WTC11 (cell line): ENCODE measurements around the gene NOL9. TPM values are rescaled to one million over a fixed set of nuclear protein-coding genes. Genes with fewer than 3 reads are reported as not detected.

ENCODE experiments used
- ATAC-seq: fragments of 200-7000 bp; cut with Tn5 transposase; 2 replicates; pipeline ENCODE4 v1.10.0; 2021; ENCODE audit warnings: mild to moderate bottlenecking, moderate library complexity
- CTCF ChIA-PET: fragments of 300-600 bp; sonication (Branson Sonifier 250); formaldehyde crosslinking; loops from one replicate; lab custom pipeline; 2021; ENCODE audit warnings: antibody characterized with exemption; lab: Charles Lee
- POLR2A ChIA-PET: fragments of 350-600 bp; sonication (Branson Sonifier 250); formaldehyde crosslinking; loops from one replicate; lab custom pipeline; 2021; ENCODE audit warnings: antibody characterized with exemption; lab: Charles Lee
- DNase-seq: peaks from one replicate; pipeline ENCODE4 v3.0.0; 2021; ENCODE audit warnings: low spot score
- H3K27ac Mint-ChIP-seq: 2 replicates; pipeline ENCODE4 v1.8.0; 2021; ENCODE audit warnings: mixed read lengths
- H3K27me3 Mint-ChIP-seq: 2 replicates; pipeline ENCODE4 v1.8.0; 2021; ENCODE audit warnings: low read depth, mild to moderate bottlenecking, moderate library complexity, mixed read lengths
- H3K36me3 Mint-ChIP-seq: 2 replicates; pipeline ENCODE4 v1.8.0; 2021; ENCODE audit warnings: mixed read lengths
- H3K4me1 Mint-ChIP-seq: 2 replicates; pipeline ENCODE4 v1.8.0; 2022; ENCODE audit warnings: mixed read lengths
- H3K4me3 Mint-ChIP-seq: 2 replicates; pipeline ENCODE4 v1.8.0; 2021; ENCODE audit warnings: mild to moderate bottlenecking, moderate library complexity, mixed read lengths
- H3K9me3 Mint-ChIP-seq: 2 replicates; pipeline ENCODE4 v1.8.0; 2021; ENCODE audit warnings: mixed read lengths
- FOXP1 ChIP-seq: sonication (generic); formaldehyde crosslinking; IDR thresholded peaks from 2 replicates; pipeline ENCODE4 v1.8.0; 2022; ENCODE audit warnings: missing genetic modification reagents, mild to moderate bottlenecking, moderate library complexity, borderline replicate concordance
- NFE2L1 ChIP-seq: sonication (generic); formaldehyde crosslinking; IDR thresholded peaks from 2 replicates; pipeline ENCODE4 v1.8.1; 2023; ENCODE audit warnings: missing genetic modification reagents
- RELA ChIP-seq: sonication (generic); formaldehyde crosslinking; IDR thresholded peaks from 2 replicates; pipeline ENCODE4 v1.8.1; 2022; ENCODE audit warnings: missing genetic modification reagents, mild to moderate bottlenecking, borderline replicate concordance
- ZNF121 ChIP-seq: sonication (generic); formaldehyde crosslinking; IDR thresholded peaks from 2 replicates; pipeline ENCODE4 v1.8.0; 2023; ENCODE audit warnings: missing genetic modification reagents
- ZNF232 ChIP-seq: sonication (generic); formaldehyde crosslinking; IDR thresholded peaks from 2 replicates; pipeline ENCODE4 v1.8.0; 2022; ENCODE audit warnings: mild to moderate bottlenecking, missing genetic modification reagents
- ZNF423 ChIP-seq: fragments of 250-450 bp; sonication (Bioruptor Pico); IDR thresholded peaks from 2 replicates; pipeline ENCODE4 v2.1.2; 2022; ENCODE audit warnings: mild to moderate bottlenecking, moderate library complexity
- total RNA-seq: library from RNA; stranded (reverse); gene quantifications from 3 replicates; pipeline ENCODE4 v1.2.3, GENCODE V29; 2021
- TF ChIP-seq, protein P1 (sequence below): sonication (generic); formaldehyde crosslinking; IDR thresholded peaks from 2 replicates; pipeline ENCODE4 v1.8.1; 2022; ENCODE audit warnings: mild to moderate bottlenecking, moderate library complexity, missing genetic modification reagents
- TF ChIP-seq, protein P2 (sequence below): sonication (generic); formaldehyde crosslinking; IDR thresholded peaks from 2 replicates; pipeline ENCODE4 v1.8.0; 2022; ENCODE audit warnings: mild to moderate bottlenecking, missing genetic modification reagents
- TF ChIP-seq, protein P3 (sequence below): sonication (generic); formaldehyde crosslinking; IDR thresholded peaks from 2 replicates; pipeline ENCODE4 v1.8.1; 2022; ENCODE audit warnings: low read depth, missing genetic modification reagents, borderline replicate concordance
- TF ChIP-seq, protein P4 (sequence below): sonication (generic); formaldehyde crosslinking; IDR thresholded peaks from 2 replicates; pipeline ENCODE4 v1.8.1; 2023; ENCODE audit warnings: mild to moderate bottlenecking, missing genetic modification reagents, moderate library complexity
- TF ChIP-seq, protein P5 (sequence below): sonication (generic); formaldehyde crosslinking; IDR thresholded peaks from 2 replicates; pipeline ENCODE4 v1.8.0; 2022; ENCODE audit warnings: mild to moderate bottlenecking, missing genetic modification reagents
- TF ChIP-seq, protein P6 (sequence below): fragments of 250-450 bp; sonication (Bioruptor Pico); IDR thresholded peaks from 2 replicates; pipeline ENCODE4 v1.9.0; 2021; ENCODE audit warnings: mild to moderate bottlenecking
- TF ChIP-seq, protein P7 (sequence below): sonication (generic); formaldehyde crosslinking; IDR thresholded peaks from 2 replicates; pipeline ENCODE4 v1.8.1; 2022; ENCODE audit warnings: low read depth, mild to moderate bottlenecking, moderate library complexity, missing genetic modification reagents, borderline replicate concordance

The NOL9 gene
- total RNA-seq, 1 experiment from 2014 or later = 37.4 TPM

DNA sequence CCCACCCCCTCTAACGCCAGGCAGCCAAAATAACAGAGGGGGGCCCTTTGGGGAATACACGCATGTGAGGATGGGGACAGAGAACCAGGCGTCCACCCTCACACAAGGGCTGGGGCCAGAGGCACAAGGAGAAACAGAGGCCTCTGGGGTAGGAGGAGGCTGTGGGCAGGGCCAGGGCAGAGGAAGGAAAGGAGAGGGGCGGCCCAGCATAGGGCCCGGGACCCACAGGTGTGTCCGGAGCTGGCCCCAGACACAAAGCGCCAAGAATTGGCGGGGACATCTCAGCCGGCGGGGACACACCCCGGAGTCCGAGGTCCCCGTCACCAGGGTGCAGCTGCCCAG lies 69.5 kb downstream of the NOL9 start:
- no peaks in the 10 kb centered on the region for H3K9me3 Mint-ChIP-seq
- no peak overlapping the region for H3K27ac Mint-ChIP-seq
- H3K4me1 Mint-ChIP-seq = peaks cover 22% of the 10 kb centered on the region
- peak overlapping the region; percentile 74 for H3K4me3 Mint-ChIP-seq
- peaks cover 7% of the 10 kb centered on the region; the same call in 1 of the 2 replicates for H3K27me3 Mint-ChIP-seq
- CTCF ChIA-PET = interaction anchor here (0.6 to 10.3 kb wide), 14 partner anchors 8 to 238 kb away, joined by 3 to 179 read pairs (median 14); partner anchors contain the start of genes HES2 and TNFRSF25
- H3K36me3 Mint-ChIP-seq = no peaks in the 10 kb centered on the region
- POLR2A ChIA-PET = no interaction called here
- no peak for DNase-seq
- ATAC-seq = peak; percentile 7
- TF ChIP-seq, protein P1, sequence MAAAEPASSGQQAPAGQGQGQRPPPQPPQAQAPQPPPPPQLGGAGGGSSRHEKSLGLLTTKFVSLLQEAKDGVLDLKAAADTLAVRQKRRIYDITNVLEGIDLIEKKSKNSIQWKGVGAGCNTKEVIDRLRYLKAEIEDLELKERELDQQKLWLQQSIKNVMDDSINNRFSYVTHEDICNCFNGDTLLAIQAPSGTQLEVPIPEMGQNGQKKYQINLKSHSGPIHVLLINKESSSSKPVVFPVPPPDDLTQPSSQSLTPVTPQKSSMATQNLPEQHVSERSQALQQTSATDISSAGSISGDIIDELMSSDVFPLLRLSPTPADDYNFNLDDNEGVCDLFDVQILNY = 0 out of 2 replicates have a peak, but pooled peaks have one; percentile 6
- TF ChIP-seq RELA = peak; percentile 37; the same call in 1 of the 2 replicates
- TF ChIP-seq, protein P2, sequence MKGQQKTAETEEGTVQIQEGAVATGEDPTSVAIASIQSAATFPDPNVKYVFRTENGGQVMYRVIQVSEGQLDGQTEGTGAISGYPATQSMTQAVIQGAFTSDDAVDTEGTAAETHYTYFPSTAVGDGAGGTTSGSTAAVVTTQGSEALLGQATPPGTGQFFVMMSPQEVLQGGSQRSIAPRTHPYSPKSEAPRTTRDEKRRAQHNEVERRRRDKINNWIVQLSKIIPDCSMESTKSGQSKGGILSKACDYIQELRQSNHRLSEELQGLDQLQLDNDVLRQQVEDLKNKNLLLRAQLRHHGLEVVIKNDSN = no peak
- TF ChIP-seq, all 79 proteins: peak for 2

DNA sequence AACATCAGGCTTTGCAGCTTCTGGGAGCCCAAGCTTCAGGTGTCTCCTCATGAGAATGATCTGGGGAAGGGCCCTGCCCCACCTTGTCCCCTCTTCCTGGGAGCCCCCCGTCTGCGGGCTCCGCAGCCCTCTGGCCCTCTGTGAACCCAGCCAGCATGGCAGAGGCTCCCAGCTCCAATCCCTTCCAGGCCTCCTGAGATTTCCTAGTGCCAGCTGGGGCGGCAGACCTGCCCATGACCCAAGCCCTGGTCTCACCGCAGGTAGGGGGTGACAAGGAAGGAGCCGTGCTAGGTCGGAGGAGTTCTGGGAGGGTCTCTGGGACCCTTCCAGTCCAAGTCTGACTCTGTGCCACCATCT lies 70.6 kb downstream of the NOL9 start:
- ChIA-PET POLR2A (no interaction called here), CTCF (interaction anchor here (0.6 to 10.3 kb wide), 7 partner anchors 29 to 151 kb away, joined by 3 to 179 read pairs (median 17); no protein-coding TSS in a partner anchor)
- peaks cover 7% of the 10 kb centered on the region; the same call in 1 of the 2 replicates for H3K27me3 Mint-ChIP-seq
- no peaks in the 10 kb centered on the region for H3K9me3 Mint-ChIP-seq
- no peak for DNase-seq
- peak overlapping the region; percentile 37; the same call in 1 of the 2 replicates for H3K4me3 Mint-ChIP-seq
- TF ChIP-seq ZNF423 (CRISPR knock-in tag) = no peak
- TF ChIP-seq, protein P3, sequence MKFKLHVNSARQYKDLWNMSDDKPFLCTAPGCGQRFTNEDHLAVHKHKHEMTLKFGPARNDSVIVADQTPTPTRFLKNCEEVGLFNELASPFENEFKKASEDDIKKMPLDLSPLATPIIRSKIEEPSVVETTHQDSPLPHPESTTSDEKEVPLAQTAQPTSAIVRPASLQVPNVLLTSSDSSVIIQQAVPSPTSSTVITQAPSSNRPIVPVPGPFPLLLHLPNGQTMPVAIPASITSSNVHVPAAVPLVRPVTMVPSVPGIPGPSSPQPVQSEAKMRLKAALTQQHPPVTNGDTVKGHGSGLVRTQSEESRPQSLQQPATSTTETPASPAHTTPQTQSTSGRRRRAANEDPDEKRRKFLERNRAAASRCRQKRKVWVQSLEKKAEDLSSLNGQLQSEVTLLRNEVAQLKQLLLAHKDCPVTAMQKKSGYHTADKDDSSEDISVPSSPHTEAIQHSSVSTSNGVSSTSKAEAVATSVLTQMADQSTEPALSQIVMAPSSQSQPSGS (CRISPR knock-in tag) = no peak
- TF ChIP-seq, protein P4, sequence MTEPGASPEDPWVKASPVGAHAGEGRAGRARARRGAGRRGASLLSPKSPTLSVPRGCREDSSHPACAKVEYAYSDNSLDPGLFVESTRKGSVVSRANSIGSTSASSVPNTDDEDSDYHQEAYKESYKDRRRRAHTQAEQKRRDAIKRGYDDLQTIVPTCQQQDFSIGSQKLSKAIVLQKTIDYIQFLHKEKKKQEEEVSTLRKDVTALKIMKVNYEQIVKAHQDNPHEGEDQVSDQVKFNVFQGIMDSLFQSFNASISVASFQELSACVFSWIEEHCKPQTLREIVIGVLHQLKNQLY (CRISPR knock-in tag) = no peak
- TF ChIP-seq, protein P5, sequence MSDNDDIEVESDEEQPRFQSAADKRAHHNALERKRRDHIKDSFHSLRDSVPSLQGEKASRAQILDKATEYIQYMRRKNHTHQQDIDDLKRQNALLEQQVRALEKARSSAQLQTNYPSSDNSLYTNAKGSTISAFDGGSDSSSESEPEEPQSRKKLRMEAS = no peak
- TF ChIP-seq, protein P6, sequence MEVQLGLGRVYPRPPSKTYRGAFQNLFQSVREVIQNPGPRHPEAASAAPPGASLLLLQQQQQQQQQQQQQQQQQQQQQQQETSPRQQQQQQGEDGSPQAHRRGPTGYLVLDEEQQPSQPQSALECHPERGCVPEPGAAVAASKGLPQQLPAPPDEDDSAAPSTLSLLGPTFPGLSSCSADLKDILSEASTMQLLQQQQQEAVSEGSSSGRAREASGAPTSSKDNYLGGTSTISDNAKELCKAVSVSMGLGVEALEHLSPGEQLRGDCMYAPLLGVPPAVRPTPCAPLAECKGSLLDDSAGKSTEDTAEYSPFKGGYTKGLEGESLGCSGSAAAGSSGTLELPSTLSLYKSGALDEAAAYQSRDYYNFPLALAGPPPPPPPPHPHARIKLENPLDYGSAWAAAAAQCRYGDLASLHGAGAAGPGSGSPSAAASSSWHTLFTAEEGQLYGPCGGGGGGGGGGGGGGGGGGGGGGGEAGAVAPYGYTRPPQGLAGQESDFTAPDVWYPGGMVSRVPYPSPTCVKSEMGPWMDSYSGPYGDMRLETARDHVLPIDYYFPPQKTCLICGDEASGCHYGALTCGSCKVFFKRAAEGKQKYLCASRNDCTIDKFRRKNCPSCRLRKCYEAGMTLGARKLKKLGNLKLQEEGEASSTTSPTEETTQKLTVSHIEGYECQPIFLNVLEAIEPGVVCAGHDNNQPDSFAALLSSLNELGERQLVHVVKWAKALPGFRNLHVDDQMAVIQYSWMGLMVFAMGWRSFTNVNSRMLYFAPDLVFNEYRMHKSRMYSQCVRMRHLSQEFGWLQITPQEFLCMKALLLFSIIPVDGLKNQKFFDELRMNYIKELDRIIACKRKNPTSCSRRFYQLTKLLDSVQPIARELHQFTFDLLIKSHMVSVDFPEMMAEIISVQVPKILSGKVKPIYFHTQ = no peak
- TF ChIP-seq ZNF232 (CRISPR knock-in tag) = no peak
- TF ChIP-seq, all 79 proteins: peak for 0
- Mint-ChIP-seq H3K36me3 (no peaks in the 10 kb centered on the region), H3K4me1 (peaks cover 22% of the 10 kb centered on the region), H3K27ac (no peak overlapping the region)
- ATAC-seq = no peak

DNA sequence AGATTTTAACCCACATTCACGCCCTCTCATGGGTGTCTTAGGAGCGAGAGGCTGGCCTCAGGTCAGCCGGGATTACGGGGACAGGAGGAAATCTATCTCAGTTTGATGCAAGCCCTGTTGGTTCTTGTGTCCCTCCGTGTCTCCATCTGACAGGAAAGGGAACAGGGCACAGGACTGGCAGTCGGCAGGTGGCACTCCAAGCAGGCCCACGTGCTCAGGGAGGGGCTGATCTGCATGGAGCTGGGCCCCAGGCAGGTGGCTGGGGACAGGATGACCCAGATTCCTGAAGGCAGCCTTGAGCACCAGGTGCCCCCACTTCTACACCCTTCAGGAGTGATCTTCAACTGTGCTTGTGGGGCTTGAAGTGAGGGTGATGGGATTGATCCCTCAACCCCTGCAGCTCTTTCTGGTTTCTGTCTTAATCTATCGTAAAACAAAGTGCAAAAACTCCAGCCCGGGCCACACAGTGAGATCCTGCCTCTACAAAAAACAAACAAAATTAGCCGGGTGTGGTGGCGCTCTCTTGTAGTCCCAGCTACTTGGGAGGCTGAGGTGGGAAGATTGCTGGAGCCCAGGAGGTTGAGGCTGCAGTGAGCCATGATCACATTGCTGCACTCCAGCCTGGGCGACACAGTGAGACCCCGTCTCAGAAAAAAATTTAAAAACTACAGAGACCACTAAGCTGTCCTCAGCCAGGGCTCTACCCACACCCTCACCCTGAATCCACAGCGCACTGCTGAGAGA lies 71.1 kb downstream of the NOL9 start:
- no peak for DNase-seq
- no peak overlapping the region for H3K4me3 Mint-ChIP-seq
- H3K36me3 Mint-ChIP-seq = no peaks in the 10 kb centered on the region
- TF ChIP-seq ZNF121 (CRISPR knock-in tag) (peak; percentile 66; the same call in 1 of the 2 replicates), NFE2L1 (CRISPR knock-in tag) (no peak), FOXP1 (0 out of 2 replicates have a peak, but pooled peaks have one; percentile 19)
- TF ChIP-seq, protein P7, sequence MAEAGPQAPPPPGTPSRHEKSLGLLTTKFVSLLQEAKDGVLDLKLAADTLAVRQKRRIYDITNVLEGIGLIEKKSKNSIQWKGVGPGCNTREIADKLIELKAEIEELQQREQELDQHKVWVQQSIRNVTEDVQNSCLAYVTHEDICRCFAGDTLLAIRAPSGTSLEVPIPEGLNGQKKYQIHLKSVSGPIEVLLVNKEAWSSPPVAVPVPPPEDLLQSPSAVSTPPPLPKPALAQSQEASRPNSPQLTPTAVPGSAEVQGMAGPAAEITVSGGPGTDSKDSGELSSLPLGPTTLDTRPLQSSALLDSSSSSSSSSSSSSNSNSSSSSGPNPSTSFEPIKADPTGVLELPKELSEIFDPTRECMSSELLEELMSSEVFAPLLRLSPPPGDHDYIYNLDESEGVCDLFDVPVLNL (CRISPR knock-in tag) = no peak
- TF ChIP-seq, all 79 proteins: peak for 2
- H3K27ac Mint-ChIP-seq = no peak overlapping the region
- POLR2A ChIA-PET = no interaction called here
- CTCF ChIA-PET = interaction anchor here (0.6 to 10.3 kb wide), 4 partner anchors 10 to 61 kb away, joined by 3 to 179 read pairs (median 22); no protein-coding TSS in a partner anchor
- peaks cover 7% of the 10 kb centered on the region; the same call in 1 of the 2 replicates for H3K27me3 Mint-ChIP-seq
- H3K9me3 Mint-ChIP-seq = no peaks in the 10 kb centered on the region
- no peak for ATAC-seq
- H3K4me1 Mint-ChIP-seq = peaks cover 22% of the 10 kb centered on the region
